PC-3 (cell line): Measurements from ENCODE around the gene CD300LD. TPM values are rescaled to one million over a fixed set of nuclear protein-coding genes. Genes with fewer than 3 reads are reported as not detected.
"Not testable (repeated sequence)": the region's sequence is repeated elsewhere in the genome, so short reads cannot be mapped to it uniquely, and the experiment has no call there.

ENCODE experiments used
- ATAC-seq: fragments of 200-7000 bp; cut with Tn5 transposase; 2 replicates; pipeline ENCODE4 v1.9.1; 2020; ENCODE audit warnings: mild to moderate bottlenecking, moderate library complexity
- BruUV-seq: library from RNA; stranded (reverse); fragments of 400-500 nt; replicated peaks from 2 replicates; lab custom pipeline; 2021; lab: Mats Ljungman, UMichigan
- CTCF ChIA-PET: fragments of 300-600 bp; sonication (Branson Sonifier 250); formaldehyde crosslinking; loops from one replicate; lab custom pipeline; 2022; ENCODE audit warnings: antibody characterized with exemption; lab: Charles Lee
- POLR2A ChIA-PET: fragments of 300-600 bp; sonication (Branson Sonifier 250); formaldehyde crosslinking; loops from one replicate; lab custom pipeline; 2022; ENCODE audit warnings: antibody characterized with exemption; ENCODE audit not compliant: unreplicated experiment; lab: Charles Lee
- DNase-seq: peaks from one replicate; pipeline ENCODE4 v3.0.0-alpha.2; 2015
- H2AFZ ChIP-seq: fragments of 300-600 bp; sonication (generic); 2 replicates; pipeline ENCODE4 v1.6.0; 2016; ENCODE audit warnings: antibody characterized with exemption, low read length
- H3F3A ChIP-seq: fragments of 300-600 bp; sonication (generic); one replicate; pipeline ENCODE4 v1.6.0; 2017; ENCODE audit warnings: antibody characterized with exemption, low read length, control low read depth, mild to moderate bottlenecking; ENCODE audit not compliant: unreplicated experiment
- H3K27ac ChIP-seq: fragments of 300-600 bp; sonication (generic); 2 replicates; pipeline ENCODE4 v1.5.1; 2016; ENCODE audit warnings: mild to moderate bottlenecking, low read length
- H3K27me3 ChIP-seq: fragments of 300-600 bp; sonication (generic); 2 replicates; pipeline ENCODE4 v1.6.1; 2016; ENCODE audit warnings: low read length, mixed read lengths
- H3K36me3 ChIP-seq: fragments of 300-600 bp; sonication (generic); 2 replicates; pipeline ENCODE4 v1.6.1; 2016; ENCODE audit warnings: low read depth, mixed run types, low read length, mixed read lengths
- H3K4me1 ChIP-seq: fragments of 300-600 bp; sonication (generic); 2 replicates; pipeline ENCODE4 v1.5.1; 2016; ENCODE audit warnings: low read length; ENCODE audit not compliant: insufficient read depth
- H3K4me2 ChIP-seq: fragments of 300-600 bp; sonication (generic); 2 replicates; pipeline ENCODE4 v1.6.0; 2016; ENCODE audit warnings: low read length
- H3K4me3 ChIP-seq: fragments of 300-600 bp; sonication (generic); 2 replicates; pipeline ENCODE4 v1.5.1; 2016; ENCODE audit warnings: mild to moderate bottlenecking, low read length, mixed read lengths
- H3K79me2 ChIP-seq: fragments of 300-600 bp; sonication (generic); 2 replicates; pipeline ENCODE4 v1.6.1; 2017; ENCODE audit warnings: low read length, mixed read lengths
- H3K9ac ChIP-seq: fragments of 300-600 bp; sonication (generic); 2 replicates; pipeline ENCODE4 v1.6.0; 2016; ENCODE audit warnings: mild to moderate bottlenecking, low read length
- H3K9me2 ChIP-seq: fragments of 300-600 bp; sonication (generic); replicated peaks from 2 replicates; pipeline ENCODE4 v1.6.1; 2016; ENCODE audit warnings: mixed run types, low read length, mixed read lengths
- H3K9me3 ChIP-seq: fragments of 300-600 bp; sonication (generic); 2 replicates; pipeline ENCODE4 v1.6.1; 2016; ENCODE audit warnings: low read length, mixed read lengths
- H4K20me1 ChIP-seq: fragments of 300-600 bp; sonication (generic); 2 replicates; pipeline ENCODE4 v1.6.1; 2016; ENCODE audit warnings: low read length, mixed read lengths
- EZH2 ChIP-seq: fragments of 300-600 bp; sonication (generic); IDR thresholded peaks from one replicate; pipeline ENCODE4 v1.6.1; 2017; ENCODE audit warnings: antibody characterized with exemption, mild to moderate bottlenecking, low read length; ENCODE audit not compliant: unreplicated experiment
- EZH2phosphoT487 ChIP-seq: fragments of 300-600 bp; sonication (generic); IDR thresholded peaks from 2 replicates; pipeline ENCODE4 v1.6.1; 2018; ENCODE audit warnings: mild to moderate bottlenecking, antibody characterized with exemption, low read length, borderline replicate concordance
- intact Hi-C: fragments of 100-400 bp; cut with micrococcal nuclease; formaldehyde crosslinking; loops from 2 replicates; pipeline ENCODE4 v1.9.0; 2023
- total RNA-seq: library from RNA; depleted of rRNA; stranded (reverse); fragments of >200 nt; gene quantifications from 2 replicates; pipeline ENCODE4 v1.2.3, GENCODE V29; 2014
- TF ChIP-seq, protein P1 (sequence below): fragments of 300-600 bp; sonication (generic); conservative IDR thresholded peaks from 2 replicates; pipeline ENCODE4 v1.5.1; 2017; ENCODE audit warnings: antibody characterized with exemption, low read depth, mild to moderate bottlenecking, low read length

Gene CD300LD
- total RNA-seq, 1 experiment from 2014 or later, result not detected

DNA sequence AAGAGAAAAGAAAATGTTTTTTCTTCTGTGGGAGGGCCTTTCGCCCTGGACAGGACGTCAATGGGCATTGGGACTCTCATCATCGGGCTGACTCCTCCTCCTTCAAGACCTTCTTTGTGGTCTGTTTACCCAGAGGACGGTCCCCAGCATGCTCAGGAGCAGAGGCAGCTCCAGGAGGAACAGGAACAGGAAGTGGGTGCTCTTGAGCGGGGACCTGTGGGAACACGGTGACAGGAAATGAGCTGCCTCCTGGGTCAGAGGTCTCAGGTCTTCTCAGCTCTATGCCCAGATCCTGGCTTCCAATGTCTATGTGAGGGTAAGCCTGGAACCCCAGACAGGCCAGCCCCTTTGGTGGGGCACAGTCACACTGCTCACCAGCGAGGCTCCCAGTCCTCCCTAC lies 12.2 kb downstream of the CD300LD start:
- ChIA-PET POLR2A (no interaction called here), CTCF (no interaction called here)
- TF ChIP-seq, protein P1, sequence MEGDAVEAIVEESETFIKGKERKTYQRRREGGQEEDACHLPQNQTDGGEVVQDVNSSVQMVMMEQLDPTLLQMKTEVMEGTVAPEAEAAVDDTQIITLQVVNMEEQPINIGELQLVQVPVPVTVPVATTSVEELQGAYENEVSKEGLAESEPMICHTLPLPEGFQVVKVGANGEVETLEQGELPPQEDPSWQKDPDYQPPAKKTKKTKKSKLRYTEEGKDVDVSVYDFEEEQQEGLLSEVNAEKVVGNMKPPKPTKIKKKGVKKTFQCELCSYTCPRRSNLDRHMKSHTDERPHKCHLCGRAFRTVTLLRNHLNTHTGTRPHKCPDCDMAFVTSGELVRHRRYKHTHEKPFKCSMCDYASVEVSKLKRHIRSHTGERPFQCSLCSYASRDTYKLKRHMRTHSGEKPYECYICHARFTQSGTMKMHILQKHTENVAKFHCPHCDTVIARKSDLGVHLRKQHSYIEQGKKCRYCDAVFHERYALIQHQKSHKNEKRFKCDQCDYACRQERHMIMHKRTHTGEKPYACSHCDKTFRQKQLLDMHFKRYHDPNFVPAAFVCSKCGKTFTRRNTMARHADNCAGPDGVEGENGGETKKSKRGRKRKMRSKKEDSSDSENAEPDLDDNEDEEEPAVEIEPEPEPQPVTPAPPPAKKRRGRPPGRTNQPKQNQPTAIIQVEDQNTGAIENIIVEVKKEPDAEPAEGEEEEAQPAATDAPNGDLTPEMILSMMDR, result no peak
- TF ChIP-seq EZH2phosphoT487 (no peak), EZH2 (no peak)
- H2AFZ ChIP-seq, result no peak overlapping the region
- H3K4me2 ChIP-seq, result no peak overlapping the region
- no peak for ATAC-seq
- peaks cover 58% of the 10 kb centered on the region for H3K27me3 ChIP-seq
- intact Hi-C loops, result no loop called here
- no peaks in the 10 kb centered on the region for H3K9me2 ChIP-seq
- no TSS peak for BruUV-seq
- no peaks in the 10 kb centered on the region for H3K36me3 ChIP-seq
- no peak overlapping the region for H3K9ac ChIP-seq
- H3K4me3 ChIP-seq, result no peak overlapping the region
- DNase-seq, result no peak
- H3K27ac ChIP-seq, result no peak overlapping the region
- no peaks in the 10 kb centered on the region for H3K79me2 ChIP-seq
- 0 out of 2 replicates have a peak, but pooled peaks cover 4% of the 10 kb centered on the region for H3K9me3 ChIP-seq
- no peaks in the 10 kb centered on the region for H4K20me1 ChIP-seq
- no peaks in the 10 kb centered on the region for H3F3A ChIP-seq
- no peaks in the 10 kb centered on the region for H3K4me1 ChIP-seq

DNA sequence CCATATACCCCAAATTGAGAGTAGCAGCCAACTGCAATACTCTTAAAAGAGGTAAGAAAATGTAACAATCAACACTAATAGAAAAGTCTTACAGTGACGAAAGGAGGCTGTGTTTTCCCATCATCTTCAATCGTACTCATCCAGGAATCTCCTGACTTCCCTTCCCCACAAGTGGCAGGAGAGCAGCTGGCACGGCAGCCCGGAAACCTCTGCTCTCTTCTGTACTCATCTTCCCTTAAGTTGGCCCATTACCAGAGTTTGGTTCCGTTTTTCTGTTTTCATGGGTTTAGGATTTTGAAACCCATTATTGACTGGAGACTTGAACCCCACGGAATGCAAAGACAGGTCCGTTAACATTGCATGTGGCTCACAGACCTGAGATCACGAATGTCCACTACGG lies 13.1 kb downstream of the CD300LD start:
- CTCF ChIA-PET, result no interaction called here
- no peak overlapping the region for H2AFZ ChIP-seq
- H3K27me3 ChIP-seq, result peaks cover 58% of the 10 kb centered on the region
- DNase-seq, result no peak
- POLR2A ChIA-PET, result no interaction called here
- H3K4me1 ChIP-seq, result no peaks in the 10 kb centered on the region
- no peak overlapping the region for H3K4me2 ChIP-seq
- no peak overlapping the region for H3K27ac ChIP-seq
- ATAC-seq, result no peak
- no peak overlapping the region for H3K4me3 ChIP-seq
- H3K79me2 ChIP-seq, result no peaks in the 10 kb centered on the region
- H3K9ac ChIP-seq, result no peak overlapping the region
- no peaks in the 10 kb centered on the region for H3K9me3 ChIP-seq
- H3K36me3 ChIP-seq, result no peaks in the 10 kb centered on the region
- no TSS peak for BruUV-seq
- H3F3A ChIP-seq, result no peaks in the 10 kb centered on the region
- H4K20me1 ChIP-seq, result no peaks in the 10 kb centered on the region
- TF ChIP-seq, protein P1, result no peak
- TF ChIP-seq EZH2phosphoT487 (no peak), EZH2 (no peak)
- no peaks in the 10 kb centered on the region for H3K9me2 ChIP-seq
- intact Hi-C loops, result no loop called here

DNA sequence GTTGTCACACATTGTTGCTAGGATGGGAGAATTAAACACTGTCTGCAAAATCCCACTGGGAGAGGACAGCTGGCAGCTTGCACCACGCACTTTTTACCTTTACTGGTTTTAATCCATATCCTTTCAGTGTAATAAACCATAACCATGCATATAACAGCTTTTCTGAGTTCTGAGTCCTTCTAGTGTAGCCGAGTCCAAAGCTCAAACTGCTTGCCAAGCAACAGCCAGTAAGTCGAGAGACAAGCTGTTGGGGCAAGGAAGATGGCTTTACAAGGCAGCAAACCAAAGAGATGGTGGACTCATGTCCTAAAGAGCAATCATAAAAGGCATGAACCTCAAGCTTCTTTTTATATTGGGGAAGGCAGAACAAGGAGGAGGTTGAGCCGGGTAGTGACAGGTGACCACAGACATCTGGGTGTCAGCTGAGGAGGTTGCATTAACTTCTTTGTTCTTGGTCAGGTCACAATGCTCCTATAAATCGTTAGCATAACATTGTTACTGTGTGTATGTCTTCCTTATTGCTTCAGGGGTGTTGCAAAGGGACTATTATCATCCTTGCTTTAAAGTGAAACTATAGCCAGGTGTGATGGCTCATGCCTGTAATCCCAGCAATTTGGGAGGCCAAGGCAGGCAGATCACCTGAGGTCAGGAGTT lies 17.5 kb downstream of the CD300LD start:
- intact Hi-C loops, result no loop called here

DNA sequence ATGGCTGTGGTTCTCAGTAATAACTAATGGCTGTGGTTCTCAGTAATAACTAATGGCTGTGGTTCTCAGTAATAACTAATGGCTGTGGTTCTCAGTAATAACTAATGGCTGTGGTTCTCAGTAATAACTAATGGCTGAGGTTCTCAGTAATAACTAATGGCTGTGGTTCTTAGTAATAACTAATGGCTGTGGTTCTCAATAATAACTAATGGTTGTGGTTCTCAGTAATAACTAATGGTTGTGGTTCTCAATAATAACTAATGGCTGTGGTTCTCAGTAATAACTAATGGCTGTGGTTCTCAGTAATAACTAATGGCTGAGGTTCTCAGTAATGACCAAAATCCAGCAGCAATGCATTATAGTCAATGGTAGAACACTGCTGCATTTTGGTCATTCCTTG lies 18.4 kb downstream of the CD300LD start:
- H3K36me3 ChIP-seq, DNase-seq, H3K4me2 ChIP-seq, H3K27ac ChIP-seq, CTCF ChIA-PET, ATAC-seq, H3K4me3 ChIP-seq, H3F3A ChIP-seq, POLR2A ChIA-PET, intact Hi-C loops, H3K9me3 ChIP-seq, H3K79me2 ChIP-seq, BruUV-seq, H3K9me2 ChIP-seq, H2AFZ ChIP-seq, H4K20me1 ChIP-seq, H3K9ac ChIP-seq: not testable (repeated sequence)
- peaks cover 57% of the 10 kb centered on the region for H3K27me3 ChIP-seq
- peaks cover 14% of the 10 kb centered on the region for H3K4me1 ChIP-seq

More for the DNA sequence above, 17.5 kb downstream of the CD300LD start:
- H3K9me2 ChIP-seq, result no peaks in the 10 kb centered on the region
- peaks cover 64% of the 10 kb centered on the region for H3K27me3 ChIP-seq
- DNase-seq, result no peak
- CTCF ChIA-PET, result no interaction called here
- no TSS peak for BruUV-seq
- POLR2A ChIA-PET, result no interaction called here
- H4K20me1 ChIP-seq, result no peaks in the 10 kb centered on the region
- no peaks in the 10 kb centered on the region for H3F3A ChIP-seq
- H3K36me3 ChIP-seq, result no peaks in the 10 kb centered on the region
- H3K4me1 ChIP-seq, result peaks cover 8% of the 10 kb centered on the region
- ATAC-seq, result no peak
- H2AFZ ChIP-seq, result no peak overlapping the region
- H3K27ac ChIP-seq, result no peak overlapping the region
- no peak overlapping the region for H3K4me2 ChIP-seq
- no peaks in the 10 kb centered on the region for H3K79me2 ChIP-seq
- no peak for TF ChIP-seq EZH2
- TF ChIP-seq EZH2phosphoT487, result no peak
- no peak overlapping the region for H3K4me3 ChIP-seq
- H3K9me3 ChIP-seq, result no peaks in the 10 kb centered on the region
- no peak overlapping the region for H3K9ac ChIP-seq
